Measurements from ENCODE around the gene AKT2.

The AKT2 gene

DNA sequence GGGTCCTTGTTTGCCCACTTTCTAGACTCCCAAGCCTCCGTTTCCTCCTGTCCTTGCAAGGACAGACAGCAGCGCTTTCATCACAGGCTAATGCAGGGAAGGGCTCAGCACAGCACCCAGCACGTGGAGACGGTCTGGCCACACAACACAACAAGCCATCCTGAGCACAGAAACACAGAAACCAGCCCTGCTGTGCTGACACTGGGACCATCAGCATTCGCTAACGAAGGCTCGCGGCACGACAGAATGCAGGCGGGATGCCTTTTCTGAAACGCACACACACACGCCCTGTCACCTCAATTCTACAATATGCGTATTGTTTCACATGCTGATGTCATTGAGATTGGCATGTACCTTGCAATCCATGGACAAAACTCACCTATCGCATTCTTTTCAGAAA lies 12.9 kb downstream of the AKT2 start:
- no peak for DNase-seq

DNA sequence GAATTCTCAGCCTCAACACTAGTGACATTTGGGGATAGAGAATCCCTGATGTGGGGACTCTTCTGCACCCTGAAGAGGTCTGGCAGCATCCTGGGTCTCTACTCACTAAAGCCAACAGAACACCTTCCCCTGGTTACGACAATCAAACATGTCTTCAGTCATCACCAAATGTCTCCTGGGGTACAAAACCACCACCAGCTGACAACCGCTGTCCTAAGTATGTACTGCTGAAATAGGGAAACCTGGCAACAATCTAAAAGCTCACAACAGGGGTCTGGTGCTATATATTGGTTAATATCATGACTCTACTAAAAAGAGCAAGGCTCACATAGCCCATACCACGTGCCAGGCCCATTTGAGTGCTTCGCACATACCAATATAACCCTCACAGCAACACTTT lies 13.4 kb downstream of the AKT2 start:
- no peak for DNase-seq

DNA sequence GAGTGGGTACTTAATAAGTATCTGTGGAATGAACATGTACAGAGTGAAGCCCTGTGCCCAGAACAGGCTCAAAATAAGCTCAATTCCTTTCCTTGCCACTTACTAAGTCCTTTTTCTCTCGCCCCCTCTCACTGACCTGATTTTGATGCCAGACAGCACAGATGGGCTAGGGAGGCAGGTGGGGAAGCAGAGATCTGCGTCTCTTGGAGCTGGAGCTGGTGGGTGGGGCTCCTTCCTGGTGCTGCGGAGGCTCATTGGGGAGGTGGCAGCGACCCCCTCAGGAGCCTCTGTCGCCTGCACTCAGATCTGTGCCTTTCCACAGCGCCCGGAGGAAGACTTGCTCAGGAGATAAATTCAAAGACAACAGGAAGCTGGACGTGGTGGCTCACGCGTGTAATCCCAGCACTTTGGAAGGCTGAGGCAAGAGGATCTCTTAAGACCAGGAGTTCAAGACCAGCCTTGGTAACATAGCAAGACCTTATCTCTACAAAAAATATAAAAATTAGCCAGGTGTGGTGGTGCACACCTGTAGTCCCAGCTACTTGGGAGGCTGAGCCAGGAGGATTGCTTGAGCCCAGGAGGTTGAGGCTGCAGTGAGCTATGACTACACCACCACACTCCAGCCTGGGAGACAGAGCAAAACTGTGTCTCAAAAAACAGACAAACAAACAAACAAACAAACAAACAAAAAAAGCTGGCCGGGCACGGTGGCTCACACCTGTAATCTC lies 14.6 kb downstream of the AKT2 start:
- DNase-seq, result no peak

DNA sequence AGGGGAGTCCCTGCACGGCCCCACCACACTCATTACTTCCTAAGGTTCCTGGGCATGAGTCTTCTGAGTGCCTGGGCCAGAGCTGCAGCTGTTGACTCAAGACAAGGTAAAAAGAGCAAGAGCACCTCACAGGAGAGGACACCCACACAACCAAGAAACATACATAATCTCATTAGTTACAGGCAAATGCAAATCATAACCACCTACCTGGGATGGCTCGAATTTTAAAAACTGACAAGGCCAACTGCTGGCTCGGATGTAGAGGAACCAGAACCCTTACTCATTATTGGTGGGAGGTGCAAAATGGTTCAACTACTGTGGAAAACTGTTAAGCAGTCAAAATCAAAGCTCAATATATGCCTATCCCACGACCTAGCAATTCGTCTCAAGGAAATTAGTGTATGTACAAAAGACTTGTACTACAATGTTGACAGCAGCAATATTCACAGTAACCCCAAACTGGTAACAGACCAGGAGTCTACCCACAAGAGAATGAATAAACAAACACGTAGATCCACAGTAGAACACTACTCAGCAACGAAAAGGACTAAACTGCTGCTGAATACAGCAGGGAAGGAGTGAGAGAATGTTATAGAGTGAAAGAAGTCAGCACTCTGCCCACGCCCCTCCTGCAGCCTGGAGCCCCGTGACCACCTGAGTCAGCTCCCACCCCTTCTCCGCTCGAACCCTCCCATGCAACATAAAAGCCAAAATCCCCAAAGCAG lies 15.8 kb downstream of the AKT2 start:
- no peak for DNase-seq

DNA sequence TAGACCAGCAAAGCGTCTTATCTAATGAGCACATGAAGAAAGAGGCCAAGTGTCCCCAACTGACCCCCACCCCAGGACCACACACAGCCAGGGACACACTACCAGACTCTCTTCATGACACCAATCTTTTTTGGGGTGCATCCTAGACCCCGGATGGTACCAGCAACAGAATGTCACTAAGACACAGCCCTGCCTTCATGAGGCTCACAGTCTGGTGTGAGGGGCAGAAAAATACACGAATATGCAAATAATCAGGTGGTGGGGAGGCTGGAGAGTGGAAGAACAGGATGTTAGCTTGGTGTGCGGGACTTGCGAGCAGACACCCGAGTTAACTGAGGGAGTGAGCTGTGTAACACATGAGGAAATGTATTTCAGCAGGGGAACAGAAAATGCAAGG lies 17.5 kb downstream of the AKT2 start:
- no peak for DNase-seq

DNA sequence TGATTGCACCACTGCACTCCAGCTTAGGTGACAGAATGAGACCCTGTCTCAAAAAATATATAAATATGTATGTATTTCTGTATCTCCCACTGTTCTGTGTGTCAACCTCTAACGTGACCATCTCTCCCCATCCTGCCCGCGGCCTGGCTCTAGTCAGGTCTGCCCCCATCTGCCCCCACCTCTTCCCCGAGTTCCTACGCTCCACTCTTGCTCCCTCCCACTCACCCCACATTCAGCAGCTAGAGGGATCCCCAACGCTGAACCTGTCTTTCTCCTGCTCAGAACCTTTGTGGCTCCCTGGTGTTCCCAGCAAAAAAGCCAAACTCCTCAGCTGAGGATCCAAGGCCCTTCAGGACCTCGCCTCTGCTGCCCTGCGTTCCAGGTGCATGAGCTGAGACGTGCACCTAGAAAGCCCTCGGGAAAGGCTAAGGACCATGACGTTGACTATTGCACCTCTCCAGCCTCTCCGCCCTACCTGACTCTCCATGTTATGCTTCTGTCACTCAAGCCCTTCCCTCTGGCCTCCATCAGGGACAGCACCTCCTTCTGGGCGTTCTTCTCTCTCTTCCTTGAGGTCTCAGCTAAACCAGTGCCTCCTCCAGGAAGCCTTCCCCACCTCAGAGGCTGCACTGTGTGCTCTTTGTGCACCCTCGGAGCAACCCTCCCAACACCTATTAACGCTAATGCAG lies 18.1 kb downstream of the AKT2 start:
- DNase-seq, result no peak

DNA sequence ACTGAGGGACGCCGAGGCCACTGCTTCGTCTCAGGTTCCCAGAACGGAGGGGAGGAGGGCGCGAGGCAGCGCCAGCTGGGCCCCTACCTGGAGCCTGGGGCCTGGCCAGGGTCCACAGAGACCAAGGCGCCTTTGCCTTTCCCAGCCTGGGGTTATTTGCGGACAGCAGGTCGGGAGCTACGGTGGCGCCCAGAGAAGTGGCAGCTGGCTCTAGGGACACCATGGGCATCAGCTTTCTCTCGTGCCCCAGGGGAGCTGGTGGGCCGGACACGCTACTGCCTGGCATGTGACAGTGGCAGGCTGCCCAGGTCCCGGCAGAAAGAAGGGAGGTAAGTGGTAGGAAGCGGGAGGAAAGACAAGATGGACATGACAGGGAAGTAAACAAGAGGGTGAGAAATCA lies 19.0 kb downstream of the AKT2 start:
- no peak for DNase-seq

DNA sequence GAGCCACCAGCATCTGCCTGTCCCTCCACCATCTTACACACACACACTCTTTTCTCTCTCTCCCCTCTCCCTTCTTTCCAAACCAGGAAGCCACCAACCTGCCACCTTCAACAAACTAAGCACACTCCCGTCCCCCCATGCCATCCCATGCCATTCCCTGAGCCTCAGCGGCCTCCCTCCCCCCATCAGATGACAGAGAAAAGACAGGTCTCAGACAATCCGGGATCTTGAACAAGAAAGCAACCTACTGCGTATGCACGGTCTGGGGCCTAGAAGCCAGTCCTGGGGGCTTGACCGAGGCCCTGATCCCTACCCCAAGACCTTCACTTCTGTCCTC lies 19.4 kb downstream of the AKT2 start:
- DNase-seq, result no peak

DNA sequence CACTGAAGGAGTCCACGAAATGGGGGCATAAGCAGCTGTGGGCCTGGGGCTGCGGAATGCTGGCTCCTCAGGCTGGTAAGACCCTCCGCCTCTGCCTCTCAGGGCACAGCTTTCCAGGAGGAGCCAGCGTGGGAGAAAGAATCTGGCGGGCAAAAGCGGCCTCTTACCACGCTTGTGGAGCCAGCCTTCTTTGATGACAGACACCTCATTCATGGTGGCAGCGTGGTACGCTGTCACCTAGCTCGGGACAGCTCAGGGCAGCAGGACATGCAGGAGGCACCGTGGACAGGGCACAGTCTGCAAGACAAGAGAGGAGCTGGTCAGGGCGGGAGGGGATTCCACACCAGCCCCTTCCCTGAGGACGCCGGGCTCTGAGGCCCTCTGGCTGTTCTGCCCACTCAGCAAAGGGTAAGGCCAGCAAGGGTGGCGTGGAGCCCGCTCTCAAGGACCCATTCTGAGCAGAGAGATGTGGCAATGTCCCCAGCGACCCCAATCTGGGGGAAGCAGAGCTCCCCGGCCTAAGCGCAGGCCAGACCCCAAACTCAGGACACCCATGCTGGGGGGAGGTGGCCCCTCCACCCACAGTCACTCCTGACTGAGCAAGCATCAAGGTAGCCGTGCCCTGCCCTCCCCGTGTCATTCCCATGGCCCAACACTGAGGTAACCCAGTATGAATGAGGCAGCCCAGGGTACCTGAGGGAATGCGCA lies 19.9 kb downstream of the AKT2 start:
- DNase-seq, result no peak

DNA sequence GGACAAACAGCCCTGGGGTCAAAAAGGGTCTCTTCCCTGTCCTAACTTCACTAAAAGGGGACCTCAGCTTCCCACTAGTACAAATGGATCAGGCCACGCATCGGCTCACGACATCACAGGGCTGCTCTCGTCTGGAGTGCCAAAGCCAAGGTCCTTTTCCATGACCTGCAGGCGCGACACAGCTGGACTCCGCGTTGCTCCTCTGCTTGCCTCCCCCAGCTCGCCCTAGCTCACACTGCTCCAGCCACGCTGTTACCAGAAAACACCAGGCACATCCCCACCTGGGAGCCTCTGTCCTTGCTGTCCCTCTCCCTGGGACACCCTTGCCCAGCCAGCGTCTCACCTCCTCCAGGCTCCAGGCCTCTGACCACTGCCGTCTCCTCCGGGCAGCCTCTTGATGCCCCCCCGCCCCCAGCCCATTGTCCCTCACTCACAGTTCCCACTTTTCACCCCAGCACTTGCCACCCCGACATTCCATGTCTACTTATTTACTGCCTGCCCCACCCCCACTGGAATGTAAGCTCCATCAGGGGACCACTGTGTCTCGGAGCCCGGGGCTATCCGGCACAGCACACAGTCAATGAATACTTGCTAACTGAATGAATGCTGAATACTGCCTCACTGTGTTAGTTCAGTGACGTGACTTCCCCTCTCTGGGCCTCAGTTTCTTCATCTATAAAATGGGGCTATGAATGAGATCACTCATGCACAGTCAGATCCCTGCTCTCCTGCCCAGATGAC lies 20.7 kb downstream of the AKT2 start:
- DNase-seq, result no peak

DNA sequence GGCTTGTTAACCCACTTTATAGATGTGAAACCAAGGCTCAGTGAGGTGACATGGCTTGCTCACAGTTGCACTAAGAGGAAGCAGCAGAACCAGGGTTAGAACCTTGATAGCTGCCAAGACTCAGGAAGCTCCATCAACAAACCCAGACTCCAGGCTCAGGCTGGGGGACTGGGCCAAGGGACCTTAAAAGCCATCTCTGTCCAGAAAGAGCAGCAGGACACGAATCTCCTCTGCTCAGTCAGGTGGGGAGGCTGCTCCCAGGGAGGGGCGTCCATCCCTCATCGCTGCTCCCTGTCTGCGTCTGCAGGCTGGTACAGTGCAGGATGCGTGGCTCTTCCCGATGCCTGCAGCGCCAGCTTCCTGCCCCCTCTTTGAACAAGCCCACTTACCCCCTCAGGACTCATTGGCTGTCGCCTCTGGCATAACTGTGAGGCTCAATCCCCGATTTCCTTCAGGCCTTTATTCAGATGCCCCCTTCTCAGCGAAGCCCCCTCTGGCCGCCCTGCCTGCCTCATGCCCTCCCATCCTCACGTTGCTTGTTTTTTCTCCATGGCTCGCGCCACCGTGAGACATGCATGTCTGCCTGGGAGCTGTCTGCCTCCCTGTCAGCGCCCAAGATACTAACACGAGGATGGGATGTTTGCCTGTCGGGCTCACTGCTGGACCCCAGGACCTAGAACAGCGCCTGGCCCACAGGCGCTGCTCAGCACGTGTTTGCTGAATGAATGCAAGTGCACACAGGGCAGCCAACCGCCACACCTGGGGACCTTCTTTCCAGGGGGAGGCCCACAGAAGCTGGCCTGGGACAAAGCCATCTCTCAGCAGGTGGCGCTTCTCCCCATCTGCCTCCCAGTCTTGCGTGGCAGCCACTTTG lies 21.5 kb downstream of the AKT2 start:
- no peak for DNase-seq

DNA sequence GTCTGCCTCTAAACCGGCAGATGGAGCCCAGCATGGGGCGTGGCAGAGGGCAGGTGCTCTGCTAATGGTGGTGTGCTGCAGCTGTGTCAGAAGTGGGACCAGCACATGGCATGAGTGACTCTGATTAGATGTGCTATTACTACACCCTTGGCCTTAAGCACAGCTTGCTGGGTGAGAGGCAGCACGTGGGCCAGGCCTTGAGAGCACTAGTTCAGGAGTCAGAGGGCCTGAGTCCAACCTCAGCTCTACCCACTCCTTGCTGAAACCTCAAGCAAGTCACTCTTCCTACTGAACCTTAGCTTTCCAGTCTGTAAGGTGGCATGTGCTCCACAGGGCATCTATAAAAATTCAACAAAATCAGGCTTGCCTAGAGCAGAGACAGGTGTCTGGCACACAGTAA lies 22.7 kb downstream of the AKT2 start:
- no peak for DNase-seq

DNA sequence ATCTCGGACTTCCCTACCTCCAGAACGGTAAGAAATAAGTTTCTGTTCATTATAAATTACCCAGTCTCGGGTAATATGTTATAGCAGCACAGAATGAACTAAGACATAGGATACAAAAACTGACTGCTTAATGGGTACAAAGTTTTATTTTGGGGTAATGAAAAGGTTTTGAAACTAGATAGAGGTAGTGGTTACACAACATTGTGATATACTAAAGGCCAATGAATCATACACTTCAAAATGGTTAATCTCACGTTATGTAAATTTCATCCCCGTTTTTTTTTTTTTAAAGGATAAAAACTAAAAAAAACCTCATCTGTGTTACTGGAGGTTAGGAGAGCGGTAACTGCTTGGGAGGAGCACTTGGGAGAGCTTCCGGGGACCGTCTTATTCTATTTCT lies 23.5 kb downstream of the AKT2 start:
- no peak for DNase-seq

DNA sequence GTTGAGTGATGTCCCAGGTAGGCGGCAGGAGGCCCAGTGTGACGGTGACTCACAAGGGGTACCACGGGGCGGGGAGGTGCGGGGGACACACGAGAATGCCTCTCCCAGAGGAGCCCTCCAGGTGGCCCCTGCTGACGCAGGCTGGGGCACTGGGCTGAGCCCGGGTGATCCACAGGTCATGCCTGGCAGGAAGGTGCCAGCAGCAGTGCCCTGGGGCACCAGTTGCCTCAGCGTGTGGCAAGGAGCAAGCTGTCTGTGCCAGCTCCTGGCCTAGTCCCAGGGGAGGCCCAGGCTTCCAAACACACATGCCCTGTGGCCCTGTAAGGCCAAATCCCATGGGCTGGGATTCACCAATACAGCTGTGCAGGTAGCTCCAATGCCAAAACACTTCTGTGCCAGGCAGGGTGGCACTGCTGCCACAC lies 28.0 kb downstream of the AKT2 start:
- no peak for DNase-seq

DNA sequence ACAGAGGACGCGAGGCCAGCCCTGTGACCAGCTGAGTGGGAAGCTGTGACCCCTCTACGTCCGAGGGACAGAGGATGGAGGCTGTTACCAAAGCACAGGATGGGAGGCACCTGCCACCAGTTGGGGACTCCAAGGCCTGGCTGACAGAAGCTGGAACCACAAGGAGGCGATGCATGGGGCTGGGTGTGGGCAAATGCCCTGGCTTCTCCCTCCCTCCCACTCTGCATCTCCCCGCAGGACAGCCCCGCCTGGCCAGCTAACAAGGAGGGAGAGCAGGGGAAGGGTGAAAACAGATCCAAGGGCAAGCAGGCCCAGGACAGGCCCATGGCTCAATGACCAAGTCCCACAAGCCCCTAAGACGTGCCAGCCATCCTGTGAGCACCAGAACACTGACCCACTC lies 28.6 kb downstream of the AKT2 start:
- no peak for DNase-seq

DNA sequence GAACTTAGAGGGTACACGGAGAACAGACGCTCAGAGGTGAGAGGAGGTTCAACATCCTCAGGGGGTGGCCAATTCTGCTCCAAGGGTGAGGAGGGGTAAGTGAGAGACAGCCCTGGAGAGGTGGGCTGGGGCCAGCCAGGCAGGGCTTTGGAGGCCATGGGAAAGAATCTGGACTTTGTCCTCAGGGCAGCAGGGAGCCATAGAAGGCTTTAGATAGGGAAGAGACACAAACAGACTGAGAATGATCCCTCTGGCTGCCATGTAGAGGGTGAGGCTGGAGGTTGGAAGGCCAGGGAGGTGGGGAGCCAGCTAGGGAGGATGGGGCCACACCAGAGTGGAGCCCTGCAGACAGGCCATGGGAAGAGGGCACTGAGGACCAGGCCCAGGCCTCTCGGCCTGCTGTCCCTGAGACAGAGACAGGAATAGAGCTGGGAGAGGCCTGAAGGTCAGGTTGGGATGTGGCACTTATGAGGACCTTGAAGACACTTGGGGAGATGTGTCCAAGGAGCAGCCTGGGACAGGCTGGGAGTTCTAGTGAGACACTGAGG lies 29.5 kb downstream of the AKT2 start:
- no peak for DNase-seq

DNA sequence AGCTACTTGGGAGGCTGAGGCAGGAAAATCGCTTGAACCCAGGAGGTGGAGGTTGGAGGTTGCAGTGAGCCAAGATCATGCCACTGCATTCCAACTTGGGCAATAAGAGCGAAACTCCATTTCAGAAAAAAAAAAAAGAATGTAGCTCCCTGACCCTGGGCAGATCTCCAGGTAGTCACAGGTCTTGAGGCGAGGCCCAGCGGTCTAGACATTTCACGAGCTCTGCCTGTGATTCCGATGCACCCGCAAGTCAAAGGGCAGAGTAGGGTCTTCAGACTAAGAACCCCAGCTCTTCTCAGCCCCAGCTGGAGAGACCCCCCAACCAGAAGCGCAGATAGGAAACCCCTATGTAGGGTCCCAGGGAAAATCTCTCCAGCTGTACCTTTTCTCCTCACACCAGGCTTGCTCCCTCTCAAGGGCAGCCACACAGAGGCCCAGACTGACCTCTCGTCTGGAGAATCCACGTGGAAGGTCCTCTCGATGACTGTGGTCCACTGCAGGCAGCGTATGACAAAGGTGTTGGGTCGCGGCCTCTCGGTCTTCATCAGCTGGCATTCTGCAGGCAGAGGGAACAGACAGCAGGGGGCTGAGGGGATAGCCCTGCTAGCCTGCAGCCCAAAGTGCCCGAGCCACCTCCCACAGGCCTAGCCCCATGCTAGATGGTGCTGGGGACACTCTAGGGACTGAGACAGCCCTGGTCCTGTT lies 30.3 kb downstream of the AKT2 start:
- DNase-seq, result no peak

DNA sequence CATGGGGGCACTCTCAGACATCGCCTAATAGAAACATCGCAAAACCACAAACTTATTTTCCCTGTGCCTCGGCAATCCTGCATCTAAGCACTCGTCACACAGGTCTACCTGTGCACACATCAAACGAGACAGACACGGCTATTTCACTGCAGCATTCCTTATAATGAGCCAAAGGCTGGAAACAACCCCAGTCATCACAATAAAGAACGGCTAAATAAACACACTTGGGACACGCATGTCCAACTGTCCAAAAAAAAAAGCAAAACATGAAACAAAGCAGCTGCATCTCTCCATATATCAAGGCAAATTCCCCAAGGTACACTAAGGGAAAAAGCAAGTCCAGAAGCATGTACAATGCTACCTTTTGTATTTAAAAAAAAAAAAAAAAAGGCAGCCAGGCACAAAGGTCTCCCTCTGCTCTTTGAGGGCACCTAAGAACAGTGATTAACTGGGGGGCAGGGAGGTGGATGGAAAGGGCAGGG lies 31.5 kb downstream of the AKT2 start:
- no peak for DNase-seq

DNA sequence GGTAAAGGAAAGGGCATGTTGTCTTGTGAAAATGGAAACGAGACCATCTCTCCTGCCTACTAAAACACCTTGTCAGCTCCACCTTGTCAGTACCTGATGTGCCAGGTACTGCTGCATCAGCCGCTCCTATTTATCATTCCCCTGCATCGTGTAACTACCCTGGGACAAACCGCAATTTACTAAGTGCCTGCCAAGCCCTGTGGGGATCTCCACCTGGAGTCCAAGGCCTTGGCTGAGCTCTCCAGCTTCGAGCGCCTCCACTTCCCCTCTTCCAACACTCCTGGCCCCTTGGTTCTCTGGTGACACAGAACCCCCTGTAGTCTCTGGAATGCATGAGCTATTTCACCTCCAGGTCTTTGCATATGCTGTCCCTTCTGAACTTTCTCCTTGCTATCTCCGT lies 32.8 kb downstream of the AKT2 start:
- no peak for DNase-seq

DNA sequence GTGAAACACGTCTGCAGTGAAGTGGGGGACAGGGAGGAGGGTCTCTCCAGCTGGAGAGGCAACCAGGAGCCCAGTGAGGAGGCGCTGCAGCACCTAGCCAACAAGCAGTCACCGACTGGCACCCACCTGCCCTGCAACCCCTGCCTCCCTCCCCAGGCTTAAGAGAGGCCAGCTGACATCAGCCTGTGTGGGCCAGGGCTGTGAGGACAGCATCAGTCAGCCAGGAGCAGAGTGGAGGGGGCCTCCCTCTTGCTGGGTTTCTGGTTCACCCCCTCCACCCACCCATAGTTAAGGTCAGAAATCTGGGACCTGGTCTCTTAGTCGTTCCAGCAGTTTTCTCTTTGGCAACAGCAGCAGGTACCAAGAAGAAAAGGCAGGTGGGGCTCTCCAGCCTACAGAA lies 33.2 kb downstream of the AKT2 start:
- no peak for DNase-seq

DNA sequence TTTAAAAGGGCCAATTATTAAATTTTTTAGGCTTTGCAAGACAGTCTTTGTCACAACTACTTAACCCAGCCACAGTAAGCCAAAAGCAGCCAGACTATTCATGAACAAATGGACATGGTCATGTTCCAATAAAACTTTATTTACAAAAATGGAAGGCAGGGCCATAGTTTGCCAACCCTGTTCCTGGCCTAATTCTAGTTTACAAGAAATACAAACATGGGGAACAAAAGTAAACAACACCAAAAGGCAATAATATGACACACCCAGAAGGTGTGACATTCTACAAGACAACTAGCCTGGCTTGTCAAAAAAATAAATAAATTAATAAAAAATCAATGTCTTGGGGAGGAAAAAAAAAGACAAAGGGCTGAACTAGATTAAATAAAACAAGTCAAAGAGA lies 33.9 kb downstream of the AKT2 start:
- DNase-seq, result no peak
